Neural cell (in vitro differentiated cells): ENCODE data around the gene SWSAP1. TPM values are rescaled to one million over a fixed set of nuclear protein-coding genes. Genes with fewer than 3 reads are reported as not detected.
A peak's percentile ranks its signal among the peaks of the same experiment; 100 is the strongest.

Experiments
- H2AFZ ChIP-seq: fragments of 200-600, 300-800 bp; sonication (generic), shearing (Covaris generic); 2 replicates; pipeline ENCODE4 v1.6.0; 2014; ENCODE audit warnings: low read depth, mild to moderate bottlenecking, antibody characterized with exemption, low read length, moderate library complexity
- H3F3A ChIP-seq: fragments of 200-600 bp; shearing (Covaris generic); 2 replicates; pipeline ENCODE4 v1.6.1; 2016; ENCODE audit warnings: mild to moderate bottlenecking, moderate library complexity, mixed read lengths, antibody characterized with exemption, low read length; ENCODE audit not compliant: insufficient read depth, poor library complexity, severe bottlenecking
- H3K27ac ChIP-seq: fragments of 200-600, 300-800 bp; sonication (generic), shearing (Covaris generic); 2 replicates; pipeline ENCODE4 v1.5.1; 2014; ENCODE audit warnings: mild to moderate bottlenecking, low read length, moderate library complexity
- H3K27me3 ChIP-seq: fragments of 300-800, 200-600 bp; sonication (generic), shearing (Covaris generic); 2 replicates; pipeline ENCODE4 v1.6.0; 2014; ENCODE audit warnings: mild to moderate bottlenecking, low read depth, low read length, moderate library complexity; ENCODE audit not compliant: insufficient read depth
- H3K36me3 ChIP-seq: fragments of 300-800, 200-600 bp; sonication (generic), shearing (Covaris generic); 2 replicates; pipeline ENCODE4 v1.5.1; 2014; ENCODE audit warnings: mild to moderate bottlenecking, antibody characterized with exemption, low read length, moderate library complexity; ENCODE audit not compliant: insufficient read depth
- H3K4me2 ChIP-seq: fragments of 300-800, 200-600 bp; sonication (generic), shearing (Covaris generic); 2 replicates; pipeline ENCODE4 v1.6.0; 2014; ENCODE audit warnings: mild to moderate bottlenecking, low read length
- H3K4me3 ChIP-seq: fragments of 300-800, 200-600 bp; sonication (generic), shearing (Covaris generic); 2 replicates; pipeline ENCODE4 v1.5.1; 2014; ENCODE audit warnings: mild to moderate bottlenecking, low read length, moderate library complexity
- H3K79me2 ChIP-seq: fragments of 200-600 bp; shearing (Covaris generic); replicated peaks from 2 replicates; pipeline ENCODE4 v1.6.0; 2014; ENCODE audit warnings: mild to moderate bottlenecking, low read length, moderate library complexity; ENCODE audit not compliant: insufficient read depth
- H3K9ac ChIP-seq: fragments of 300-800, 200-600 bp; sonication (generic), shearing (Covaris generic); 2 replicates; pipeline ENCODE4 v1.6.1; 2016; ENCODE audit warnings: mild to moderate bottlenecking, low read length, mixed read lengths
- H3K9me2 ChIP-seq: fragments of 200-600 bp; shearing (Covaris generic); 2 replicates; pipeline ENCODE4 v1.6.1; 2016; ENCODE audit warnings: mild to moderate bottlenecking, low read length, mixed read lengths; ENCODE audit not compliant: insufficient read depth
- H3K9me3 ChIP-seq: fragments of 200-600, 300-800 bp; sonication (generic), shearing (Covaris generic); 2 replicates; pipeline ENCODE4 v1.6.1; 2016; ENCODE audit warnings: mild to moderate bottlenecking, mixed run types, low read length, moderate library complexity, mixed read lengths
- H4K20me1 ChIP-seq: fragments of 200-600 bp; shearing (Covaris generic); 2 replicates; pipeline ENCODE4 v1.6.1; 2016; ENCODE audit warnings: mild to moderate bottlenecking, mixed run types; ENCODE audit not compliant: insufficient read depth
- EP300 ChIP-seq: fragments of 450-650 bp; conservative IDR thresholded peaks from 2 replicates; pipeline ENCODE4 v1.6.1; 2014; ENCODE audit warnings: antibody characterized with exemption, mild to moderate bottlenecking, moderate library complexity; ENCODE audit not compliant: poor library complexity, severe bottlenecking
- EZH2 ChIP-seq: fragments of 200-600, 300-800 bp; shearing (Covaris generic), sonication (generic); IDR thresholded peaks from 2 replicates; pipeline ENCODE4 v1.6.1; 2014; ENCODE audit warnings: antibody characterized with exemption, low read length, borderline replicate concordance, mild to moderate bottlenecking; ENCODE audit not compliant: insufficient read depth, poor library complexity, severe bottlenecking
- MXI1 ChIP-seq: fragments of 450-650 bp; conservative IDR thresholded peaks from 2 replicates; pipeline ENCODE4 v1.6.1; 2014; ENCODE audit warnings: antibody characterized with exemption, mild to moderate bottlenecking; ENCODE audit not compliant: poor library complexity, severe bottlenecking
- POLR2AphosphoS5 ChIP-seq: IDR thresholded peaks from 2 replicates; pipeline ENCODE4 v1.6.1; 2012
- RAD21 ChIP-seq: fragments of 450-650 bp; conservative IDR thresholded peaks from 2 replicates; pipeline ENCODE4 v1.6.1; 2014; ENCODE audit warnings: antibody characterized with exemption, mild to moderate bottlenecking, moderate library complexity
- REST ChIP-seq: IDR thresholded peaks from 2 replicates; pipeline ENCODE4 v1.6.1; 2012; ENCODE audit warnings: borderline replicate concordance
- SMC3 ChIP-seq: fragments of 450-650 bp; conservative IDR thresholded peaks from 2 replicates; pipeline ENCODE4 v1.6.1; 2014; ENCODE audit warnings: antibody characterized with exemption, mild to moderate bottlenecking, moderate library complexity; ENCODE audit not compliant: poor library complexity
- TAF1 ChIP-seq: IDR thresholded peaks from 2 replicates; pipeline ENCODE4 v1.6.1; 2012; ENCODE audit warnings: low read depth
- polyA plus RNA-seq: library from polyadenylated mRNA; depleted of rRNA; stranded (reverse); fragments of >200 nt; gene quantifications from 2 replicates; pipeline ENCODE4 v1.2.3, GENCODE V29; 2014
- TF ChIP-seq, protein P1 (sequence below): fragments of 450-650 bp; IDR thresholded peaks from 2 replicates; pipeline ENCODE4 v1.5.1; 2014; ENCODE audit warnings: antibody characterized with exemption, mild to moderate bottlenecking, moderate library complexity; ENCODE audit not compliant: poor library complexity, severe bottlenecking

SWSAP1 gene
- polyA plus RNA-seq, 1 donor from 2014 or later: 2.4 TPM

DNA sequence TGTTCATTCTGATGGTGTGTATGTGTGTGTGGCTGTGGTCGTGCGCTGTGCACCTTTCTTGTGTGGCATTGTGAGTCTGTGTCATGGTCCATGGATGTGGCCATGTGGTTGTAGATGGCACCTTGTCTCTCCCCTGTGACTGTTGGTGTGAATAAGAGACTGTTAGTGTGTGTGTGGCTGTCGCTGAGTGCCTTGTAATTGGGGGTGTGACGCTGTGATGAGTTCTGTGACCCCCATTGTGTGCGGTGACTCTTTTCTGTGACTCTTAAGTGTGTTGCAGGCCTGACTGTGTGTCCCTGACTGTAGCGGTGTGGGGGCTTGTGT is 18.4 kb upstream of the SWSAP1 start:
- Histone ChIP-seq H3K27ac (peak overlapping the region; percentile 62), H3K36me3 (peaks cover 6% of the 10 kb centered on the region), H3K9me2 (no peaks in the 10 kb centered on the region), H3K27me3 (no peaks in the 10 kb centered on the region), H4K20me1 (no peaks in the 10 kb centered on the region), H3K9ac (peak overlapping the region; percentile 92), H3F3A (no peaks in the 10 kb centered on the region), H3K79me2 (peaks cover 10% of the 10 kb centered on the region), H3K4me3 (peak overlapping the region; percentile 81), H3K4me2 (peak overlapping the region; percentile 61), H3K9me3 (no peaks in the 10 kb centered on the region), H2AFZ (no peak overlapping the region)
- TF ChIP-seq MXI1 (peak; percentile 24), EP300 (no peak), POLR2AphosphoS5 (no peak)
- TF ChIP-seq, protein P1, sequence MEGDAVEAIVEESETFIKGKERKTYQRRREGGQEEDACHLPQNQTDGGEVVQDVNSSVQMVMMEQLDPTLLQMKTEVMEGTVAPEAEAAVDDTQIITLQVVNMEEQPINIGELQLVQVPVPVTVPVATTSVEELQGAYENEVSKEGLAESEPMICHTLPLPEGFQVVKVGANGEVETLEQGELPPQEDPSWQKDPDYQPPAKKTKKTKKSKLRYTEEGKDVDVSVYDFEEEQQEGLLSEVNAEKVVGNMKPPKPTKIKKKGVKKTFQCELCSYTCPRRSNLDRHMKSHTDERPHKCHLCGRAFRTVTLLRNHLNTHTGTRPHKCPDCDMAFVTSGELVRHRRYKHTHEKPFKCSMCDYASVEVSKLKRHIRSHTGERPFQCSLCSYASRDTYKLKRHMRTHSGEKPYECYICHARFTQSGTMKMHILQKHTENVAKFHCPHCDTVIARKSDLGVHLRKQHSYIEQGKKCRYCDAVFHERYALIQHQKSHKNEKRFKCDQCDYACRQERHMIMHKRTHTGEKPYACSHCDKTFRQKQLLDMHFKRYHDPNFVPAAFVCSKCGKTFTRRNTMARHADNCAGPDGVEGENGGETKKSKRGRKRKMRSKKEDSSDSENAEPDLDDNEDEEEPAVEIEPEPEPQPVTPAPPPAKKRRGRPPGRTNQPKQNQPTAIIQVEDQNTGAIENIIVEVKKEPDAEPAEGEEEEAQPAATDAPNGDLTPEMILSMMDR: no peak

GRCh38 chr19:11356676-11357550 is 17.6 kb upstream of the SWSAP1 start:
- Histone ChIP-seq H3K9me3 (no peaks in the 10 kb centered on the region), H3K9ac (peak overlapping the region; percentile 92), H3K4me2 (peak overlapping the region; percentile 61), H3K36me3 (peaks cover 6% of the 10 kb centered on the region), H3K9me2 (no peaks in the 10 kb centered on the region), H3F3A (no peaks in the 10 kb centered on the region), H3K79me2 (peaks cover 10% of the 10 kb centered on the region), H3K27ac (no peak overlapping the region), H3K4me3 (peak overlapping the region; percentile 81), H3K27me3 (no peaks in the 10 kb centered on the region), H2AFZ (no peak overlapping the region), H4K20me1 (no peaks in the 10 kb centered on the region)
- TF ChIP-seq EP300 (no peak), MXI1 (no peak), RAD21 (no peak), TAF1 (no peak), SMC3 (no peak), POLR2AphosphoS5 (no peak), REST (no peak), EZH2 (no peak)
- TF ChIP-seq, protein P1: no peak
